Dermis blood vessel endothelial cell (primary cell): Measurements from ENCODE around the gene UXT. TPM values are rescaled to one million over a fixed set of nuclear protein-coding genes. Genes with fewer than 3 reads are reported as not detected.
"Not testable (repeated sequence)": the region's sequence is repeated elsewhere in the genome, so short reads cannot be mapped to it uniquely, and the experiment has no call there.

ENCODE experiments used
- DNase-seq: peaks from one replicate; pipeline ENCODE4 v3.0.0; 2010
- total RNA-seq: library from RNA; depleted of rRNA; stranded (reverse); fragments of >200 nt; gene quantifications from 2 replicates; pipeline ENCODE4 v1.2.3, GENCODE V29; 2014

Gene UXT, protein sequence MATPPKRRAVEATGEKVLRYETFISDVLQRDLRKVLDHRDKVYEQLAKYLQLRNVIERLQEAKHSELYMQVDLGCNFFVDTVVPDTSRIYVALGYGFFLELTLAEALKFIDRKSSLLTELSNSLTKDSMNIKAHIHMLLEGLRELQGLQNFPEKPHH
- 58.9 and 95.6 TPM in 2 replicates for total RNA-seq

DNA sequence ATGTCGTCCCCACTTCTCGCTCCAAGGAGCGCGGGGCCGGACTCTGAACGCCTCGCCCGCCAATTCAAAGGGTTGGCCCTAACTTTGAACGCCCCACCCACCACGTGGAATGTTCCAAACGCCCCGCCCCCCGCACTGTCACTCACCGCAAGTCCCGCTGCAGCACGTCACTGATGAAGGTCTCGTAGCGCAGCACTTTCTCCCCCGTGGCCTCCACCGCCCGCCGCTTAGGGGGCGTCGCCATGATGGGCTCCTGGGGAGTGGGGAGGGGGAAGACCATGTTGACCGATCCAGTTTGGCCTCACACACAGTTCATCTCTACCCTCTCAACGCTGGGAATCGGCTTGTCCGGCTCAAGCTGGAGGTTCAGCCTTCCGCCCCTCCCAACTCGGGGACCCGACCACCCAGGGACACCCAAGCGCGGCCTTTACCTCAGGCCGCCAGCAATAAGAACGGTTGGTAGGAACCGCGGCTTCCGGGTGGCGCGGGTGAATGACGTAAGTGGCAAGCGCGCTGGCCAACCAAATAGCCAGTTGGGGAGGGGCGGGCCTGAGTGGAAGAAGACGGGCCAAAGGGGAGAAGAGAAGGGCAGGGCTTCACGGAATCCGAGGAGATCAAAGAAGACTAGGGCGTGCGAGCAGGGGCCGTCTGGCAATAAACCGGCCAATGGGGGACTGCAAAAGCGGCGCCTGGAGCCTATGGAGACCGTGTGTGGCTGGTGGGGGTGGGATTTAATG is at the start of gene UXT:
UXT (minus strand) TSS at position 497 of the 737 bp plus-strand sequence; CDS start at position 244, 253 bp downstream.
- peak; percentile 92 for DNase-seq

DNA sequence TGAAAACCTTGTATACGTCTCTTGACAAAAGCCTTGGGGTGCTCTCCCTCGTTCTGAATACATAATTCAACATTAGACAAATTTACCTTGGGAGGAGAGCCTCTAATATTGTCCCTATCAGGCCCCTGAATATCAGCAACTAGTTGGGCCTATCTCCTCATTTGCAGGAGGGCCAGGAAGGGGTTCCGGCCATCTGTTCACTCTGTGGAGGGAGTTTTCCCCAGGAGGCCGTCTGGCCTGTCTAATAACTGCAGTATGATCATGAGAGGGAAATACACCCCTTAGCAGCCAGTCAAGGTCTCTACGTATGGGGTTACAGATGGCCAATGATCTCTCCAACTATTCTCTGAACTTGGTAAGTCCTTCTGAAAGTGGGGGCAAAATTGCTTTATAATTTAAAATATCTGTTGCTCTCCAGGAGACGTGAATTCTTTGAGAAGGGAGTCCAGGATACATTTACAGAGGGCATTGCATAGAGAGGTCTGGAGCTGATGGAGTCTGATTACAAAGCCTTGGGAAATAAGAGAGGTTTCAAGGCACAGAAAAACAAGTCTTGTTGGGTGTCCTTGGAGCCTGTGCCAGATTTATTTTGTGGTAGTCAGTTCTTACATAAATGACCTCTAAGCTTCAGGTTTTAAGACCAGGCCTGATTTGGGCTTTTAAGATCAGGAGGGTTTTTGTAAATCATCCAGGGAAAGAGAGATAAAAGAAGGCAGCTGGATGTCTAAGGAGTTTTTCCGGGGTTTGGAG is 48.2 kb upstream of the UXT start:
- DNase-seq: no peak

DNA sequence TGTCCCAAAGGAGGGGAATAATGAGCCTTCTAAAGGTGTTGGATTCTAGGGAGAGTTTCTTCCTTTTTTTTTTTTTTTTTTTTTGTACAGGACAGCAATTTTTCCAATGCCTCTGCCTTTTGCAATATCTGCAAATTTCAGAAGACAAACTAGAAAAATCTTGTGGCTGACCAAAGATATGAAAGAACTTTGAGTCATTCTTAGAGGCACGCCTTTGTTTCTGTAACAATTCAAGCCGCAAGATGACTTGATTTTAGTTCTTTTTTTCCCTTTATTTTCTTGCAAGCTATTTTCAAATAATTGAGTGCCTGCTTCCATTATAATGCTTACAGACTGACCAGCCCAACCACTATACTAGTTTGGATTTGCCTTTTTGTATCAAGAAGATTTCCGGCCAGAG is 47.6 kb upstream of the UXT start:
- no peak for DNase-seq

DNA sequence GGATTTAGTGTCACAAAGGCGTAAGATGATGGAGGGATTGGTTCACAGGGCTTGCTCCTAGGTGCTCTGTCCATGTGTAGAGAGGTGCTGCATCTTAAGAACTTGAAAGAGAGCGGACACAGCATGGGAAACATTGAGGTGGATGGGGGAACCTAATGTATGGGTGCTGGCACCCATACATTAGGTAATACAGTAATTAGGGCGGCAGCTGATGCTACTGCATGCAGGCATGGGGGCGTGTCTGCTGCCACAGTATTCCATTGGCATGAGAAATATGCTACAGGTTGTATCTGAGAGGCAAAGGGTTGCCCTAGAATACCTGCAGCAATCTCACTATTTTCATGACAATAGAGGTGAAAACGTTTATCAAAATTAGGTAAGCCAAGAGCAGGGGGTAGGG is 45.8 kb upstream of the UXT start:
- no peak for DNase-seq

DNA sequence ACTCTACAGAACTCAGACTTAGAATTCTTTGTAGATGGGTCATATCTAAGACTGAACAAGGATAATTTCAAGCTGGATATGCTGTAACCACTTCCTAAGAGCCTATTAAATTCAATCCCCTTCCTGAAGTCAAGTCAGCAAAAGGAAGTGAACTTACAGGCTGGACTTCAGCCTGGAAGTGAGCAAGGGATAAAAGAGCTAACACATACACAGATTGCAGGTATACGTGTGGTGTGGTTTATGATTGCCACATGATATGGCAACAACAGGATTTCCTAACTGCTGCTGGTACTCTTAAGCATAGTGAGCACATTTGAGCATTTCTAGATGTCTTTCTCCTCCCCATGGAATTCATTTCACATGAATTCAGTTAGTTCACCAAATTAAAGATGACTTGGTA is 38.2 kb upstream of the UXT start:
- DNase-seq: no peak

DNA sequence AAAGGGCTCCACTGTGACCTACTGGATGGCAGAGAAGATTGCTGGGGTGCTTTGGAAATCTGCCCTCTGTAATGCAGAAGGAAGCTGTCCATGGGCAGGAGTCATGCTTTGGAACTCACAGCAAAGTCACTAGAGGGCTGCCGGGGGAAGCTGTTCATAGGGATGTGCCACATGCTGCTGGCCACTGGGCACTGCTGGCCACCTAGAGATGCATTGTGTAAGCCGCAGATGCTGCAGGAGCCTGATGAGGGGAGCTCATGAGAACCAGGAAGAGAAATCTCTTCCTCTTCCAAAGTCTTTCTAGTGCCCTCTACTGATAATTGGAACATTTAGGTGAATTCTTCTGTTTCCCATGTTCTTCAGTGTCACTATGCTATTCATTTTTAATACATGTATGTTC is 31.2 kb upstream of the UXT start:
- no peak for DNase-seq

DNA sequence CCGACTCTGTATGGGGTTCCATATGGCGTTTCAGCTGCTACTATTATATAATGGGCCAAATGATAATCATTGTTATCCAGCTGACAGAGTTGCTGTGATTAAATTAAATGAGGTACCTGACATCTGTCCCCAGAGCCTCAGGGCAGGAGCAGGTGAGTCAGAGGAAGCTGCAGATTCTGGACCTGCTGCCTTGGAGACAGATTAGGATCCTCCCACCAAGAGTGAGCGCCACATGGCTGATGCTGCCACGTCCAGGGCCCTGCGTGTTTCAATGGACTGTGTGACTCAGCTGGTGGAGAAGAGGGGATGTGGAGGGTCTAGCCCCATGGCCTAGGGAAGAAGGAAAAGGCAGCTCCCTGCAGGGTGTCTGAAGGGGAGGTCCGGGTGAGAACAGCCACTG is 28.3 kb upstream of the UXT start:
- DNase-seq: no peak

DNA sequence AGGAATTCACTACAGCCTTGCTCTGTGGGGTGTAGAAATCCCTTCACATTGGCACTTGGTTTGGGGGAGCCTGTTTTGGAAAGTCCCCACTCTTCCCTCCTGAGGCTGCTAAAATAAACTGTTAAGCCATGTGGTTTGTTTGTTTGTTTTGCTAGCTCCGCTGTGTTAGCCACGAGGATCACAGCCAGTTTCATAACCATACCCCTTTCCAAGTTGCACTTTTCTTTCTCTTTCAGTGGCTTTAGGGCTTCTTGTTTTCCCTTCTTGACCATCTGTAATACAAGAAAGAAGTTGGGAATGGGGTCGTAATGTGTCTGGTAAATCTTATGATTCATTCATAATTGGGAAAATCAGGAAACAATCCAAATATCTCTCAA is 24.8 kb upstream of the UXT start:
- DNase-seq: no peak

DNA sequence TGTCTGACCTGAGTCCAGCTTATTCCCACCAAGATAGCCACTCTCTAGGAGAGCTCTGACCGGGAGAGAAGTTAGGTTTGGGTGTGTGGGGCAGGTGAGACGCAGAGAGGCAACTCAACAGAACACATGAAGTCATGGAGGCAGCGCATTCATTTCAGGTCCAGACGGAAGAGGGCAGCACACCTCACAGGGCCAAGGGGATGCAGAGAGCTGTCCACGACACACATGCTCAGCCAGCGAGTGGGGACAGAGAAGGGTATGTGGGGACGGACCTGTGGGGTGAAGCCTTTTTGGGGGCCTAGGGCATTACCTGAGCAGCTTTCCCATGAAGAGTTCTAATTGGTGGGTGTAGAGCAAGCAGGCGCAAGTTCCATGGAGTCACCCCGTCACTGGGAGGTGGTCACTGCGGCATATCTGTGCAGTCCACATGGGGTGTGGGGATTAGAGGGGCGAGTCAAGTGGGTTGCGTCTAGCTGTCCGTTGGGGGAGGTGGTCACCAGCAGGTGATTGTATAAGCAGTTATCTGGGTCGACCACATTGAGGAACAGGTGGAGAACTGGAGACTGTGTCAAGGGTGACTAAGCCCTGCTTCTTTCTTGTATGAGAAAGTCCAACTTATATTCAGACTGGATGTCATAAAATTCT is 24.3 kb upstream of the UXT start:
- DNase-seq: no peak

DNA sequence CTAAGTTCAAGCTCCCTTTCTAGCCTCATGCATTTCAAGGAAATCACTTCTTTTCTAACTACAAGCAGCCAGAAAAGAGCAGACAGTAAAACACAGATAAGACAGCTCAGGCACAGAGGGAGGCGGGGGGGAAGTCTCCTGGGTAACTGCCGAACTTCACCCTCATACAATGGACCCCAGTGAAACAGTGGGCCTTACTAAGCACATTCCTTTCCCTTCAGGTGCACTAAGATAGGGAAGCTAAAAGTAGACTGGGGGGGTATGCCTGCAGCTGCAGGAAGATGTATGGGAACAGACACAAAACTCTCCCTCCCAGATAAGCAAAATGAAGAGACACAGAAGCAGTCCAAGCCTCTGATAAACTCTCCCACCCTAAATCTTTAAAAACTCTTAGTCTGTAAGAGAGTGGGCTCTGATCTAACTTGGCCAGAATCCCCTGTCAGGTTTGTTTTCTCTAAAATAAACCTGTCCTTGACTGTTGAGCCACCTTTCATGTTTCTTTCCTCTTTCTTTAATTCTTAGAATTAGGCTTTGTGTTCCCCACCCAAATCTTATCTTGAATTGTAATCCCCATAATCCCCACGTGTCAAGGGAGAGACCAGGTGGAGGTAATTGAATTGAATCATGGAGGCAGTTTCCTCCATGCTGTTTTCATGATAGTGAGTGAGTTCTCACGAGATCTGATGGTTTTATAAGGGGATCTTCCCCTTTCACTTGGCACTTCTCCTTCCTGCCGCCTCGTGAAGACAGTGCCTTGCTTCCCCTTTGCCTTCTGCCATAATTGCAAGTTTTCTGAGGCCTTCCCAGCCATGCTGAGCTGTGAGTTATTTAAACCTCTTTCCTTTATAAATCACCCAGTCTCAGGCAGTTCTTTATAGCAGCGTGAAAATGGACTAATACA is 17.2 kb upstream of the UXT start:
- DNase-seq: not testable (repeated sequence)

DNA sequence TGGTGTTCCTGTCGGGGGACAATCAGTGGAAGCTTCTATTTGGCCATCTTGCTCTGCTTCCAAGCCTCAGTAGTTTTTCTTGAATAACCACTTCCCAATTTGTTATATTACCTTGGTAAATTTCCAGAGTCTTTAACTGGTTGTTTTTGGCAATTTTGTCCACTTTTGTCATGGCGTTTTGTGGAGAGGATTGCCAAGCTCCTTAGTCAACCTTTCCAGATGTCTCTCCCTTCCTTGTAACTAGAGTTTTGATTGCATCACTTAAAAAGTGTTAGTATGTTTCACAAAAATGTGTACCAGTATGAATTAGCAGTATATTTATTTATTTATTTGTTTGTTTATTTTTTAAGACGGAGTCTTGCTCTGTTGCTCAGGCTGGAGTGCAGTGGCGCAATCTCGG is 15.8 kb upstream of the UXT start:
- DNase-seq: no peak

DNA sequence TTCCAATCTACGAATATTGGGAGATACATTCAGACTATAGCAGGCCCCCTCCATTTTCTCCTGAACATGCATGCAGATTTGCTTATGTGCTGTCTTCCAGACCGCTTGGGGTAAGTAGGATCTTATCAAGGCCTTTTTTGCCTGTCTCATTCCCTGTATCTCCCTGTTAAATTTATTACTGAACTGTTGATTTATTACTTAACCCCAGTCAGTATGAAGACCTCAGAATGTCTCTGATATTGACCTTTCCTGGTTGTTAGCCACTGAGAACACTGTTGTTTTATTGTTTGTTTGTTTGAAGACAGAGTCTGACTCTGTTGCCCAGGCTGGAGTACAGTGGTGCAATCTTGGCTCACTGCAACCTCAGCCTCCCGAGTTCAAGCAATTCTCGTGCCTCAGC is 6.8 kb upstream of the UXT start:
- DNase-seq: not testable (repeated sequence)

DNA sequence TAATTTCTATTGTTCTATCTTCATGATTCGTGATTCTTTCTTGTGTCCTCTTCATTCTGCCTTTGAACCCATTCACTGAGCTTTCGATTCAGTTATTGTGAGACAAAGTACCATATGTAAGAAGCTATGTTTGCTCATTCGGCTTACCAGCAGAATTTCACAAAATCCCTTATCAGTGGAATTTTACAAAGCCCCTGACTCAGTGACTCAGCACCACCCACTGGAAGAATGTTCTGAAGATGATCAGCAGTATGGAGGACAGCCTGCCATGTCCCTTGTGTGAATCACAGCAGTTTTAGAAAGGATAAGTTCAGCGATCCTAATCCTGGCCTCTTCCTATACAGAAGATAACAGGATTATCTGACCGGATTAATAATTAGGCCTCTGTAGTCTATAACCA is 5.8 kb upstream of the UXT start:
- no peak for DNase-seq

DNA sequence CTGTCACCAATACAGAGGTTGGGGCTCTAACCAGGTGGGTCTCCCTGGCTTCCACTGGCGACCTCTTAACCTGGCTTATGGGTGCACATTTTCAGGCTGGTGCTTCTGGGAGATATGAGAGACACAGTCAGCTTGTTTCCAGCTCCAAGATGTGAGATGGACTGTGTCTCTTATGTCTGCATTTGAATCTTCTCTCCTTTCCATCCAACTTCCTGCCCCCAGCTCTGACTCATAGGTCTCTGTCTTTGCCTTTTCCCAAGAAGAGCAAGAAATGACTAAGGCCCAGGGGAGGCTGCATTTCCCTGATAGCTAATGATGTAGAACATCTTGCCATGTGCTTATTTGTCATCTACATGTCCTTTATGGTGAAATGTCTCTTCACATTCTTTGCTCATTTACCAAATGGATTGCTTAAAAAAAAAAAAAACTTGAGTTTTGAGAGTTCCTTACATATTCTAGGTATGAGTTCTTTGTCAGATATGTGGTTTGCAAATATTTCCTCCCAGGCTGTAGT is 3.2 kb upstream of the UXT start:
- no peak for DNase-seq

DNA sequence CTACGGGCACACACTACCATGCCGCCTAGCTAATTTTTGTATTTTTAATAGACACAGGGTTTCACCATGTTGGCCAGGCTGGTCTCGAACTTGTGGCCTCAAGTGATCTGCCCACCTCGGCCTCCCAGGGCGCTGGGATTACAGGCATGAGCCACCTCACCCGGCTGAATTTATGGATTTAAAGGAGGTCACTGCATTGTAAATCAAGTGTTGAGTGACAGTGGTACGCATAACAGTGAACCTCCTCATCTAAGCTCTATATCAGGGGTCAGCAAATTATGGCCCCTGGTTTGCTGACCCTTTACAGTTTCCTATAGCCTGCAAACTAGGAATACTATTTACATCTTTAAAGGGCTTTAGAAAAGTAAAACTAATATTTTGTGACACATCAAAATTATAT is 2.6 kb upstream of the UXT start:
- no peak for DNase-seq

DNA sequence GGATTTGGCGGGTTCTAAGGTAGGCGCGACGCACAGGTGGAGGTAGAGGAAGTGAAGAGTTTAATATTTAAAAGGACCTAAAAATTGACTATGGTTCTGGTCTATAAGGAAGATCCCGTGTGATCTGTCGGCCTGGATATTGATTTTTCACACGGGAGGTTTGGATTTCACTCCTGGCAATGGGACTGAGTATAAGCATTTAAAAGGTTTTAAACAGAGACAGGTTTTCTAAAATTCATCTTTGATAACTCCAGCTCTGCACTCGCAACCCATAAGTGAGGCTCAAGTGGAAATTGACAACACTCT is 394 bp upstream of the UXT start:
- no peak for DNase-seq

DNA sequence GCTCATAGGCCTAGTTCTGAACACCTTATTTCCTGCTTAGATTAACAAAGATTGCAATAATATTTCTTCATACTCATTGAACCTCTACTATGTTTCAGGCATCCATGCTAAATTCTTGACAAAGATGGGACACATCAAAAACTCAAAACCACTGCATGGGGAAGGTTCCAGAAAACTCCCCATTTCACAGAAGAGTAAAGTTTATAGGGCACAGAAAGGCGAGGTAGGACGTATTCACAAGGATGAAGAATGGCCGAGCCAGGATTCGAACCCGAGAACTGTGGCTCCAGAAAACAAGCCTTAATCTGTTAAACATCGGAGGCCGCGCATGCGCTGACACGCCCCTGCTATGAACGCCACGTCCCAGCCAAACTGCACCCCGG is 688 bp downstream of the UXT start:
- DNase-seq: no peak

DNA sequence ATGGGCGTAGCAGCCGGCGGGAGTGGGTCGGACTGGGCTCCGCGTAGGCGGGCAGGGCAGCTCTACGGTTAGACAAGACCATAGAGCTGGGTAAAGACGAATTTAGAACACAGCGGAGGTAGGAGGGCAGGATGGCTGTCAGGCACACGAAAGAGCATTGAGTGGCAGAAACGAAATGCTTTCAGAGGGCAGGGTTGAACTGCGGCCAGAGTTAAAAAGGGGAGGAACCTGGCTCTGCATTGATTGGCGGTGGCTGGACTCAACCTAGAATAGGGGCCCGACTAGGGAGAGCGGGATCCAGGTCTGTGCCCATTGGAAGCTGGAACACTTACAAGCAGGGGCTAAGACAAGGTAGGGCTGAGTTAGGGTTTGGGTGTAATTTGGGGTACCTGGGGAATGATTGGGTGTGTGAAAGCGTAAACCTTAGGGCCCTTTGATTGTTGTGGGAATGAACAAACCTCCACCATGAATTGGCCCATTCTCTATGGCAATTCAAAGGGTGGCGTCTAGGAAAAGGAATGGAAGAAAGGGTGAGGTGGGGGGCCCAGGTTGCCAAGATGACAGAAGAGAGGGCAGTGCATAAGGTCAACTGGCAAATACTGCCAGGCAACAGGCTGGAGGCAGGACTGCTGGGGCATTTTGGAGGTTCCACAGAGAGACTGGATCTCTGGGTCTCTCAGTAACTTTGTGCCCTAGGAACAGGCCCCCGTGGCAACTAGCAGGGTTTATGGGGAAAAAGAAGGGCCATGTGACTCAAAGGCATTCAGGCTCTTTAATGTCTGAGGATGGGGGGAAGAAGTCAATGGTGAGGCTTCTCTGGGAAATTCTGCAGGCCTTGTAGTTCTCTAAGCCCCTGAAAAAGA is 7.7 kb downstream of the UXT start:
- no peak for DNase-seq

DNA sequence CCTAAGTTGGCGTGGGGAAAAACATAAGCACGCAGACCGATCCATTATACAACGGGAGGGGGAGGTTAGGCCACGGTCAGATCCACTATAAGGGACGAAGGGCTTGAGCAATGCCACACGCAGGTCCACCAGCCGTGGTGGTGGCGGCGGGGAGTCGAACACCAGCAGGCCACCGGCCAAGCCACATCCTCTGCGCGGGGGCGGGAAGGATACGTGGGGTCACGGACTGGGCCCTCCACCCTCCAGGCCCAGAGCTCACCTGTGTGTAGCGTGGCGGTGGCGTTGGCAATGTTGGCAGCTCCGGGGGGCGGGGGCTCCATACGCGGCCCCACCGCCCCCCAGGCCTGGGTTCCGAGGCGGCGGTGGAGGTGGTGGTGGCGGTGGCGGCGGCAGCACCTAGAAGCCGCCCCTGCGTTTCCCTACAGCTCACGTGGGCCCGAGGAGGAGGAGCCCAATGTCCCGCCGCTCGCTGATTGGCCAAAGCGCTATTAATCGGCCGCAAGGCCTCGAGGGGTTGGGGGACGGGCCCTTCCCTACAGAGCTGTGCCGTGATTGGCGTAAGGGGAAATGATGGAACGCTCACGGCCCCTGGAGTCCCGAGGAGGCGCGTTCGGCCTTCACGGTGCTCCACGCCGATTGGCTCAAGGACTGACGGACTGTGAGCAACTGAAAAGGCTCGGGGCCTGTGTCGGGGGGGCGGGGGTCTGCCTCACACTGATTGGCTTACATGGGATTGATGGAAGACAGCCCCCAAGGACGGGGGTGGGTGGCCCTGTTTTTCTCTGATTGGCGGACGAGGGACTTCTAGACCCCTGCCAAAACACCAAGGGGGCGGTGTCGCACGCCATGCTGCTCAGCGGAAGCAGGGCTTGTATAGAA is 8.6 kb downstream of the UXT start, which contains the start of gene ELK1:
ELK1 (minus strand) TSS at position 400 of the 879 bp plus-strand sequence. CDS start 9,122 bp downstream, outside the sequence.
- peak; percentile 98 for DNase-seq

DNA sequence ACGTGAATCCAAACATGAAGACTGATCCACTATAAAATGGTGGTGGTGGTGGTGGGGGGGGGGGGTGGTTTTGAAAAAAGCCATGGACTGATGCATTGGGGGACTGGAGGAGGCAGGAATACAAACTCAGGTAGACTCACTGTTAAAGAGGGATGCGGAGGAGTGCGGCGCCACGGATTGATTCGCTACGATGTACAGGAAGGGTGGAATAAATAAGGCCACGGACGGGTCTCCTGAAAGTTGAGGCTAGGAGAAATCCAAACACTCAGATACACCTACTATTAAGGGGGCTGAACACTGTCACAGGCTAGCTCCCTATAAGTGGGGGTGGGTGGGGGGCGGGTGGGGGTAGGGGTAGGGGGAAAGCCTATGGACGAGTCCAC is 9.2 kb downstream of the UXT start:
- no peak for DNase-seq
